WI38 (cell line): Measurements from ENCODE around the gene GMPPA.

ENCODE experiments used
- H3K4me3 ChIP-seq: 2 replicates; pipeline ENCODE4 v1.5.1; 2011; ENCODE audit warnings: low read depth, mild to moderate bottlenecking, control low read depth, low read length
- CTCF ChIP-seq: IDR thresholded peaks from 2 replicates; pipeline ENCODE4 v1.5.1; 2012; ENCODE audit warnings: low read depth, mild to moderate bottlenecking, control low read depth, low read length

Gene GMPPA

GRCh38 chr2:219464286-219465032 lies 34.2 kb upstream of the GMPPA start:
- no peak for TF ChIP-seq CTCF
- no peak overlapping the region for H3K4me3 ChIP-seq

- TF ChIP-seq CTCF: no peak
- no peak overlapping the region for H3K4me3 ChIP-seq
Measured at GRCh38 chr2:219465659-219466561, 32.8 kb upstream of the GMPPA start.

GRCh38 chr2:219466816-219467735 lies 31.6 kb upstream of the GMPPA start:
- no peak overlapping the region for H3K4me3 ChIP-seq
- no peak for TF ChIP-seq CTCF

GRCh38 chr2:219467736-219468075 lies 31.0 kb upstream of the GMPPA start:
- no peak overlapping the region for H3K4me3 ChIP-seq
- TF ChIP-seq CTCF: no peak

- TF ChIP-seq CTCF: no peak
- no peak overlapping the region for H3K4me3 ChIP-seq
Measured at GRCh38 chr2:219468410-219469185, 30.1 kb upstream of the GMPPA start.

GRCh38 chr2:219469186-219469724 lies 29.4 kb upstream of the GMPPA start:
- TF ChIP-seq CTCF: no peak
- no peak overlapping the region for H3K4me3 ChIP-seq
